Measurements from ENCODE around the gene ALG12.

- TF ChIP-seq CTCF (IDR thresholded peaks at IDR 0.05) (no peak), POLR2A (IDR thresholded peaks at IDR 0.05) (no peak)
Measured at GRCh38 chr22:49918911-49919881, 958 bp upstream of the ALG12 start.

All from esophagus squamous epithelium (tissue), 4 donors.